ENCODE results near the gene HBG2. TPM values are rescaled to one million over a fixed set of nuclear protein-coding genes. Genes with fewer than 3 reads are reported as not detected.

HBG2 gene
- total and polyA plus RNA-seq, 10 donors, result 0.29 to 19.6 (median 4.2) TPM; not detected in 3

- 77 to 85% (median 83%) methylated on average over 4 of the region's 4 CpGs for WGBS, 5 donors
- DNase-seq, result no peak
- intact Hi-C loops (cut with DNase I; ENCODE audit: low total_unique reads), result no loop called here
- Histone ChIP-seq H3K4me1 (no peaks in the 10 kb centered on the region), H3K4me3 (no peak overlapping the region), H3K9me3 (no peaks in the 10 kb centered on the region), H3K27ac (no peak overlapping the region), H3K36me3 (no peaks in the 10 kb centered on the region), H3K27me3 (replicated peaks in 1 of 7) (no peaks in the 10 kb centered on the region)
- TF ChIP-seq CTCF (IDR thresholded peaks at IDR 0.05 in 8 of 11, conservative IDR thresholded peaks at IDR 0.05 in 3 of 11), result no peak
- no peak for TF ChIP-seq POLR2AphosphoS5 (IDR thresholded peaks at IDR 0.05)
- no peak for TF ChIP-seq POLR2A (IDR thresholded peaks at IDR 0.05)
Observed at GRCh38 chr11:5285703-5286340, 31.2 kb upstream of the HBG2 start.

- WGBS, 5 donors, result 85 to 100% (median 96%) methylated on average over 2 of the region's 2 CpGs
- H3K27ac ChIP-seq, result no peak overlapping the region
- no peaks in the 10 kb centered on the region for H3K9me3 ChIP-seq
- intact Hi-C loops (cut with DNase I; ENCODE audit: low total_unique reads), result no loop called here
- no peak for DNase-seq
- TF ChIP-seq POLR2AphosphoS5 (IDR thresholded peaks at IDR 0.05) (no peak), CTCF (IDR thresholded peaks at IDR 0.05 in 8 of 11, conservative IDR thresholded peaks at IDR 0.05 in 3 of 11) (no peak), POLR2A (IDR thresholded peaks at IDR 0.05) (no peak)
- no peaks in the 10 kb centered on the region for H3K36me3 ChIP-seq
- H3K27me3 ChIP-seq (replicated peaks in 1 of 7), result no peaks in the 10 kb centered on the region
- H3K4me1 ChIP-seq, result no peaks in the 10 kb centered on the region
- H3K4me3 ChIP-seq, result no peak overlapping the region
Observed at GRCh38 chr11:5284637-5285036, 30.1 kb upstream of the HBG2 start.

GRCh38 chr11:5283882-5284281 is 29.3 kb upstream of the HBG2 start:
- no peaks in the 10 kb centered on the region for H3K9me3 ChIP-seq
- intact Hi-C loops (cut with DNase I; ENCODE audit: low total_unique reads), result no loop called here
- H3K4me1 ChIP-seq, result no peaks in the 10 kb centered on the region
- H3K27me3 ChIP-seq (replicated peaks in 1 of 7), result no peaks in the 10 kb centered on the region
- H3K27ac ChIP-seq, result no peak overlapping the region
- no peak for DNase-seq
- TF ChIP-seq POLR2A (IDR thresholded peaks at IDR 0.05) (no peak), CTCF (IDR thresholded peaks at IDR 0.05 in 8 of 11, conservative IDR thresholded peaks at IDR 0.05 in 3 of 11) (no peak), POLR2AphosphoS5 (IDR thresholded peaks at IDR 0.05) (no peak)
- no peak overlapping the region for H3K4me3 ChIP-seq
- 57 to 70% (median 68%) methylated on average over 1 of the region's 1 CpG for WGBS, 5 donors
- no peaks in the 10 kb centered on the region for H3K36me3 ChIP-seq

GRCh38 chr11:5283086-5283485 is 28.5 kb upstream of the HBG2 start:
- intact Hi-C loops (cut with DNase I; ENCODE audit: low total_unique reads), result no loop called here

More at GRCh38 chr11:5283086-5283485, 28.5 kb upstream of the HBG2 start:
- Histone ChIP-seq H3K4me1 (no peaks in the 10 kb centered on the region), H3K36me3 (no peaks in the 10 kb centered on the region), H3K9me3 (no peaks in the 10 kb centered on the region), H3K4me3 (no peak overlapping the region), H3K27me3 (replicated peaks in 1 of 7) (no peaks in the 10 kb centered on the region), H3K27ac (no peak overlapping the region)
- DNase-seq, result no peak
- no peak for TF ChIP-seq POLR2AphosphoS5 (IDR thresholded peaks at IDR 0.05)
- no peak for TF ChIP-seq CTCF (IDR thresholded peaks at IDR 0.05 in 8 of 11, conservative IDR thresholded peaks at IDR 0.05 in 3 of 11)
- no peak for TF ChIP-seq POLR2A (IDR thresholded peaks at IDR 0.05)
- WGBS, 5 donors, result 76 to 84% (median 78%) methylated on average over 3 of the region's 3 CpGs

All from spleen (tissue), 11 donors.